K562 (cell line): Measurements from ENCODE around the gene TEAD3. TPM values are rescaled to one million over a fixed set of nuclear protein-coding genes. Genes with fewer than 3 reads are reported as not detected.

ENCODE experiments used
- ATAC-seq: fragments of 200-7000 bp; cut with Tn5 transposase; 3 replicates; pipeline ENCODE4 v1.9.1; 2020; ENCODE audit warnings: moderate library complexity
- BruUV-seq: library from RNA; stranded (reverse); fragments of 400-500 nt; replicated peaks from 2 replicates; lab custom pipeline; 2021; lab: Mats Ljungman, UMichigan
- CTCF ChIA-PET: fragments of 300-600 bp; formaldehyde crosslinking; extraction: SDS; loops from one replicate; lab custom pipeline; 2021; ENCODE audit warnings: low intra/inter-chr PET ratio; lab: Yijun Ruan, JAX
- POLR2A ChIA-PET: fragments of 300-600, 350-650 bp; sonication (Branson Sonifier 250); formaldehyde crosslinking; extraction: SDS; loops from one replicate; lab custom pipeline; 2021; ENCODE audit warnings: antibody characterized with exemption, inconsistent platforms; lab: Yijun Ruan, JAX
- DNase-seq, 4 experiments: peaks; one replicate each; pipeline versions ENCODE4 v3.0.0 to v3.0.0-alpha.2; 2011 to 2018; ENCODE audit warnings: low spot score in 3 of 4, mixed read lengths in 3 of 4; ENCODE audit errors: extremely low read depth in 1 of 4
- FAIRE-seq: peaks from 2 replicates; lab custom pipeline; 2011; peaks lifted over from hg19 to GRCh38; lab: Jason Lieb, UNC
- H2AFZ ChIP-seq: 2 replicates; pipeline ENCODE4 v1.6.0; 2011; ENCODE audit warnings: low read depth, low read length, control low read depth, inconsistent platforms
- H3K27ac ChIP-seq: fragments of 200-600 bp; 3 replicates; pipeline ENCODE4 v1.8.0; 2011; ENCODE audit warnings: low read depth, mild to moderate bottlenecking, control low read depth, inconsistent platforms, low read length, moderate library complexity, mixed read lengths; ENCODE audit errors: extremely low read depth
- H3K27me3 ChIP-seq, 2 experiments: fragments of 300-600 bp in 1 of 2; 2 replicates in 1 of 2; 3 replicates in 1 of 2; pipeline versions ENCODE4 v1.6.0 to v1.8.0; 2011; ENCODE audit warnings: inconsistent platforms in 2 of 2, low read length in 2 of 2, mild to moderate bottlenecking in 1 of 2, mixed read lengths in 1 of 2, moderate library complexity in 1 of 2; ENCODE audit not compliant: control insufficient read depth in 2 of 2, insufficient read depth in 2 of 2
- H3K36me3 ChIP-seq: fragments of 300-600 bp; 3 replicates; pipeline ENCODE4 v1.8.0; 2011; ENCODE audit warnings: mild to moderate bottlenecking, low read length, inconsistent platforms; ENCODE audit not compliant: control insufficient read depth, insufficient read depth
- H3K4me1 ChIP-seq, 2 experiments: fragments of 200-600 bp in 1 of 2; replicated peaks in 1 of 2; 2 replicates in 1 of 2; 3 replicates in 1 of 2; pipeline versions ENCODE4 v1.5.1 to v1.8.0; 2011; ENCODE audit warnings: inconsistent platforms in 2 of 2, low read length in 2 of 2, mild to moderate bottlenecking in 1 of 2, mixed read lengths in 1 of 2, moderate library complexity in 1 of 2; ENCODE audit not compliant: control insufficient read depth in 2 of 2, insufficient read depth in 2 of 2
- H3K4me2 ChIP-seq: 2 replicates; pipeline ENCODE4 v1.6.1; 2011; ENCODE audit warnings: low read length, control low read depth, inconsistent platforms, mixed read lengths; ENCODE audit not compliant: insufficient read depth
- H3K4me3 ChIP-seq: fragments of 200-600 bp; sonication (generic), shearing (Covaris generic); 2 replicates; pipeline ENCODE4 v1.5.1; 2016; ENCODE audit warnings: control low read depth, inconsistent platforms
- H3K79me2 ChIP-seq: fragments of 200-600 bp; 3 replicates; pipeline ENCODE4 v1.8.0; 2011; ENCODE audit warnings: low read length, inconsistent platforms; ENCODE audit not compliant: control insufficient read depth, insufficient read depth
- H3K9ac ChIP-seq, 2 experiments: 2 replicates each; pipeline versions ENCODE4 v1.6.0 to v1.6.1; 2011; ENCODE audit warnings: low read depth in 2 of 2, low read length in 2 of 2, control low read depth in 1 of 2, inconsistent platforms in 1 of 2, mild to moderate bottlenecking in 1 of 2, mixed read lengths in 1 of 2; ENCODE audit not compliant: insufficient read depth in 1 of 2
- H3K9me1 ChIP-seq: one replicate; pipeline ENCODE4 v1.6.0; 2011; ENCODE audit warnings: inconsistent platforms, mild to moderate bottlenecking, low read length, moderate library complexity; ENCODE audit not compliant: control insufficient read depth, insufficient read depth
- H3K9me3 ChIP-seq: replicated peaks from 2 replicates; pipeline ENCODE4 v1.5.1; 2011; ENCODE audit warnings: low read depth, low read length, inconsistent platforms; ENCODE audit not compliant: control insufficient read depth, insufficient read depth
- H4K20me1 ChIP-seq: replicated peaks from 2 replicates; pipeline ENCODE4 v1.6.1; 2011; ENCODE audit warnings: low read length, inconsistent platforms, mixed read lengths; ENCODE audit not compliant: control insufficient read depth, insufficient read depth
- CBX5 ChIP-seq: IDR thresholded peaks from 2 replicates; pipeline ENCODE4 v1.6.1; 2014; ENCODE audit warnings: low read depth, borderline replicate concordance
- NR1H2 ChIP-seq: sonication (generic); formaldehyde crosslinking; IDR thresholded peaks from 2 replicates; pipeline ENCODE4 v1.4.0; 2020; ENCODE audit warnings: mild to moderate bottlenecking, missing genetic modification reagents
- PML ChIP-seq: IDR thresholded peaks from 2 replicates; pipeline ENCODE4 v1.6.1; 2012; ENCODE audit warnings: low read length, inconsistent platforms
- PTBP1 ChIP-seq: fragments of 200-400 bp; formaldehyde crosslinking; IDR thresholded peaks from 2 replicates; pipeline ENCODE4 v1.6.1; 2017; ENCODE audit warnings: low read depth, low read length
- SP1 ChIP-seq: sonication (generic); formaldehyde crosslinking; IDR thresholded peaks from 2 replicates; pipeline ENCODE4 v1.8.1; 2022; ENCODE audit warnings: mild to moderate bottlenecking, missing genetic modification reagents
- ZMIZ1 ChIP-seq, 2 experiments: fragments of 150-350 bp in 1 of 2; IDR thresholded peaks; 2 replicates each; pipeline ENCODE4 v1.6.1; 2012 to 2016; ENCODE audit warnings: low read depth in 2 of 2, low read length in 2 of 2, mild to moderate bottlenecking in 1 of 2, moderate library complexity in 1 of 2
- ZNF589 ChIP-seq: fragments of 200-800 bp; sonication (Bioruptor generic); IDR thresholded peaks from 2 replicates; pipeline ENCODE4 v1.6.1; 2016; ENCODE audit warnings: low read depth, missing genetic modification characterization, missing compliant biosample characterization
- ZNF740 ChIP-seq, 3 experiments: fragments of 200-800 bp in 1 of 3; sonication (Bioruptor generic) in 1 of 3; sonication (generic) in 1 of 3; formaldehyde crosslinking in 1 of 3; IDR thresholded peaks; 2 replicates each; pipeline versions ENCODE4 v1.6.1 to v1.8.0; 2016 to 2022; ENCODE audit warnings: mild to moderate bottlenecking in 2 of 3, missing compliant biosample characterization in 2 of 3, missing genetic modification characterization in 2 of 3, missing genetic modification reagents in 1 of 3
- ZNF766 ChIP-seq: fragments of 200-800 bp; sonication (Bioruptor generic); conservative IDR thresholded peaks from 2 replicates; pipeline ENCODE4 v1.6.1; 2016; ENCODE audit warnings: missing genetic modification characterization, missing compliant biosample characterization
- WGBS: fragments of 100-300 bp; shearing (Covaris generic); methylation state at CpG from one replicate; pipeline ENCODE4 v1.1.6; 2016; ENCODE audit warnings: low coverage, mixed read lengths; ENCODE audit not compliant: insufficient coverage; ENCODE audit errors: missing lambda C conversion rate; 5-methylcytosine and 5-hydroxymethylcytosine counted together
- in situ Hi-C: fragments of 300-500 bp; cut with MboI; formaldehyde crosslinking; loops from 4 replicates; pipeline ENCODE4 v1.15.0; 2018; ENCODE audit warnings: inconsistent platforms, mixed read lengths
- intact Hi-C: fragments of 100-400 bp; cut with micrococcal nuclease; formaldehyde crosslinking; loops from 2 replicates; pipeline ENCODE4 v1.14.2; 2022
- polyA plus RNA-seq, 8 experiments: library from polyadenylated mRNA; depleted of rRNA in 4 of 8; stranded (reverse) in 5 of 8; unstranded in 3 of 8; fragments of >200 nt; fragmentation: Nextera tagmentation in 2 of 8; fragmentation: Illumina TruSeq in 1 of 8; extraction: Ambion mirVana in 2 of 8; extraction: Trizol in 1 of 8; gene quantifications; 2 replicates each; pipeline versions ENCODE4 v1.2.1 to v1.2.3, GENCODE V29; 2011 to 2014; ENCODE audit warnings: inconsistent platforms in 1 of 8, missing spikeins in 1 of 8
- total RNA-seq, 7 experiments: library from RNA; depleted of rRNA in 6 of 7; stranded (reverse); fragments of >200 nt in 6 of 7; fragmentation: Illumina TruSeq in 2 of 7; extraction: Trizol in 2 of 7; gene quantifications; 2 replicates each; pipeline versions ENCODE4 v1.2.1 to v1.2.3, GENCODE V29; 2011 to 2021; ENCODE audit warnings: low replicate concordance in 1 of 7

The TEAD3 gene
- total and polyA plus RNA-seq, 9 of the 15 experiments (the other 6 are each of a cell fraction or from before 2014, with no cell fraction given), result 0.63 to 13.2 (median 3.3) TPM

- POLR2A ChIA-PET, result interaction anchor here (0.5 to 3.5 kb wide), 6 partner anchors 10 to 452 kb away, joined by 3 to 20 read pairs (median 3); partner anchors contain the start of gene TEAD3
Measured at GRCh38 chr6:35507221-35507620, 10.3 kb upstream of the TEAD3 start.

More at GRCh38 chr6:35507221-35507620, 10.3 kb upstream of the TEAD3 start:
- no peaks in the 10 kb centered on the region for H3K79me2 ChIP-seq
- in situ Hi-C loops, result no loop called here
- H3K9ac ChIP-seq, result no peak overlapping the region
- CTCF ChIA-PET, result no interaction called here
- intact Hi-C loops, result no loop called here
- peaks cover 47 to 69% of the 10 kb centered on the region in 2 experiments for H3K27me3 ChIP-seq
- H3K4me3 ChIP-seq, result no peak overlapping the region
- H4K20me1 ChIP-seq, result peaks cover 7% of the 10 kb centered on the region; the same call in 1 of the 2 replicates
- H3K4me2 ChIP-seq, result no peak overlapping the region
- H2AFZ ChIP-seq, result peak overlapping the region; percentile 17; the same call in 1 of the 2 replicates
- no peak for DNase-seq
- FAIRE-seq, result no peak
- no peak overlapping the region for H3K27ac ChIP-seq
- H3K36me3 ChIP-seq, result no peaks in the 10 kb centered on the region
- BruUV-seq, result no TSS peak
- TF ChIP-seq ZNF766 (CRISPR knock-in tag), result no peak
- no peak for TF ChIP-seq ZNF740 (CRISPR knock-in tag; IDR thresholded peaks at IDR 0.05)
- TF ChIP-seq ZNF740 (tag; IDR thresholded peaks at IDR 0.05), result no peak
- TF ChIP-seq SP1 (CRISPR knock-in tag), result no peak
- TF ChIP-seq ZNF589, result no peak
- TF ChIP-seq PTBP1, result no peak
- no peak for TF ChIP-seq CBX5
- no peak for TF ChIP-seq NR1H2
- no peak for TF ChIP-seq ZMIZ1 (IDR thresholded peaks at IDR 0.05; ENCODE audit: low read depth in 2 of 2, low read length in 2 of 2)
- no peak for TF ChIP-seq PML
- 16% methylated on average over 2 of the region's 2 CpGs for WGBS
- no peaks in the 10 kb centered on the region for H3K9me3 ChIP-seq
- peaks cover 0 to 16% of the 10 kb centered on the region in 2 experiments; a peak in 2 of 5 replicates for H3K4me1 ChIP-seq
- no peak for ATAC-seq
- H3K9me1 ChIP-seq, result no peaks in the 10 kb centered on the region
